Neural cell (in vitro differentiated cells): ENCODE results near the gene VPS35L. TPM values are rescaled to one million over a fixed set of nuclear protein-coding genes. Genes with fewer than 3 reads are reported as not detected.

Experiments
- H2AFZ ChIP-seq: fragments of 200-600, 300-800 bp; sonication (generic), shearing (Covaris generic); 2 replicates; pipeline ENCODE4 v1.6.0; 2014; ENCODE audit warnings: low read depth, mild to moderate bottlenecking, antibody characterized with exemption, low read length, moderate library complexity
- H3F3A ChIP-seq: fragments of 200-600 bp; shearing (Covaris generic); 2 replicates; pipeline ENCODE4 v1.6.1; 2016; ENCODE audit warnings: mild to moderate bottlenecking, moderate library complexity, mixed read lengths, antibody characterized with exemption, low read length; ENCODE audit not compliant: insufficient read depth, poor library complexity, severe bottlenecking
- H3K27ac ChIP-seq: fragments of 200-600, 300-800 bp; sonication (generic), shearing (Covaris generic); 2 replicates; pipeline ENCODE4 v1.5.1; 2014; ENCODE audit warnings: mild to moderate bottlenecking, low read length, moderate library complexity
- H3K27me3 ChIP-seq: fragments of 300-800, 200-600 bp; sonication (generic), shearing (Covaris generic); 2 replicates; pipeline ENCODE4 v1.6.0; 2014; ENCODE audit warnings: mild to moderate bottlenecking, low read depth, low read length, moderate library complexity; ENCODE audit not compliant: insufficient read depth
- H3K36me3 ChIP-seq: fragments of 300-800, 200-600 bp; sonication (generic), shearing (Covaris generic); 2 replicates; pipeline ENCODE4 v1.5.1; 2014; ENCODE audit warnings: mild to moderate bottlenecking, antibody characterized with exemption, low read length, moderate library complexity; ENCODE audit not compliant: insufficient read depth
- H3K4me2 ChIP-seq: fragments of 300-800, 200-600 bp; sonication (generic), shearing (Covaris generic); 2 replicates; pipeline ENCODE4 v1.6.0; 2014; ENCODE audit warnings: mild to moderate bottlenecking, low read length
- H3K4me3 ChIP-seq: fragments of 300-800, 200-600 bp; sonication (generic), shearing (Covaris generic); 2 replicates; pipeline ENCODE4 v1.5.1; 2014; ENCODE audit warnings: mild to moderate bottlenecking, low read length, moderate library complexity
- H3K79me2 ChIP-seq: fragments of 200-600 bp; shearing (Covaris generic); replicated peaks from 2 replicates; pipeline ENCODE4 v1.6.0; 2014; ENCODE audit warnings: mild to moderate bottlenecking, low read length, moderate library complexity; ENCODE audit not compliant: insufficient read depth
- H3K9ac ChIP-seq: fragments of 300-800, 200-600 bp; sonication (generic), shearing (Covaris generic); 2 replicates; pipeline ENCODE4 v1.6.1; 2016; ENCODE audit warnings: mild to moderate bottlenecking, low read length, mixed read lengths
- H3K9me2 ChIP-seq: fragments of 200-600 bp; shearing (Covaris generic); 2 replicates; pipeline ENCODE4 v1.6.1; 2016; ENCODE audit warnings: mild to moderate bottlenecking, low read length, mixed read lengths; ENCODE audit not compliant: insufficient read depth
- H3K9me3 ChIP-seq: fragments of 200-600, 300-800 bp; sonication (generic), shearing (Covaris generic); 2 replicates; pipeline ENCODE4 v1.6.1; 2016; ENCODE audit warnings: mild to moderate bottlenecking, mixed run types, low read length, moderate library complexity, mixed read lengths
- H4K20me1 ChIP-seq: fragments of 200-600 bp; shearing (Covaris generic); 2 replicates; pipeline ENCODE4 v1.6.1; 2016; ENCODE audit warnings: mild to moderate bottlenecking, mixed run types; ENCODE audit not compliant: insufficient read depth
- CTCF ChIP-seq: fragments of 450-650 bp; IDR thresholded peaks from 2 replicates; pipeline ENCODE4 v1.5.1; 2014; ENCODE audit warnings: antibody characterized with exemption, mild to moderate bottlenecking, moderate library complexity; ENCODE audit not compliant: poor library complexity, severe bottlenecking
- EP300 ChIP-seq: fragments of 450-650 bp; conservative IDR thresholded peaks from 2 replicates; pipeline ENCODE4 v1.6.1; 2014; ENCODE audit warnings: antibody characterized with exemption, mild to moderate bottlenecking, moderate library complexity; ENCODE audit not compliant: poor library complexity, severe bottlenecking
- EZH2 ChIP-seq: fragments of 200-600, 300-800 bp; shearing (Covaris generic), sonication (generic); IDR thresholded peaks from 2 replicates; pipeline ENCODE4 v1.6.1; 2014; ENCODE audit warnings: antibody characterized with exemption, low read length, borderline replicate concordance, mild to moderate bottlenecking; ENCODE audit not compliant: insufficient read depth, poor library complexity, severe bottlenecking
- MXI1 ChIP-seq: fragments of 450-650 bp; conservative IDR thresholded peaks from 2 replicates; pipeline ENCODE4 v1.6.1; 2014; ENCODE audit warnings: antibody characterized with exemption, mild to moderate bottlenecking; ENCODE audit not compliant: poor library complexity, severe bottlenecking
- POLR2AphosphoS5 ChIP-seq: IDR thresholded peaks from 2 replicates; pipeline ENCODE4 v1.6.1; 2012
- RAD21 ChIP-seq: fragments of 450-650 bp; conservative IDR thresholded peaks from 2 replicates; pipeline ENCODE4 v1.6.1; 2014; ENCODE audit warnings: antibody characterized with exemption, mild to moderate bottlenecking, moderate library complexity
- SMC3 ChIP-seq: fragments of 450-650 bp; conservative IDR thresholded peaks from 2 replicates; pipeline ENCODE4 v1.6.1; 2014; ENCODE audit warnings: antibody characterized with exemption, mild to moderate bottlenecking, moderate library complexity; ENCODE audit not compliant: poor library complexity
- TAF1 ChIP-seq: IDR thresholded peaks from 2 replicates; pipeline ENCODE4 v1.6.1; 2012; ENCODE audit warnings: low read depth
- polyA plus RNA-seq: library from polyadenylated mRNA; depleted of rRNA; stranded (reverse); fragments of >200 nt; gene quantifications from 2 replicates; pipeline ENCODE4 v1.2.3, GENCODE V29; 2014
- TF ChIP-seq, protein P1 (sequence below): IDR thresholded peaks from 2 replicates; pipeline ENCODE4 v1.6.1; 2012; ENCODE audit warnings: borderline replicate concordance

VPS35L gene
- polyA plus RNA-seq, 1 donor from 2014 or later, result 29.8 TPM

GRCh38 chr16:19636436-19637267 is 81.1 kb downstream of the VPS35L start:
- no peaks in the 10 kb centered on the region for H3K36me3 ChIP-seq
- H3K27ac ChIP-seq, result no peak overlapping the region

GRCh38 chr16:19639986-19640421 is 84.5 kb downstream of the VPS35L start:
- Histone ChIP-seq H3K27me3 (no peaks in the 10 kb centered on the region), H3K4me2 (no peak overlapping the region), H3K9me3 (no peaks in the 10 kb centered on the region), H3K79me2 (no peaks in the 10 kb centered on the region), H3K36me3 (no peaks in the 10 kb centered on the region), H3K9me2 (no peaks in the 10 kb centered on the region), H3F3A (no peaks in the 10 kb centered on the region), H3K4me3 (no peak overlapping the region), H2AFZ (no peak overlapping the region), H4K20me1 (no peaks in the 10 kb centered on the region), H3K27ac (no peak overlapping the region), H3K9ac (no peak overlapping the region)
- TF ChIP-seq, protein P1, sequence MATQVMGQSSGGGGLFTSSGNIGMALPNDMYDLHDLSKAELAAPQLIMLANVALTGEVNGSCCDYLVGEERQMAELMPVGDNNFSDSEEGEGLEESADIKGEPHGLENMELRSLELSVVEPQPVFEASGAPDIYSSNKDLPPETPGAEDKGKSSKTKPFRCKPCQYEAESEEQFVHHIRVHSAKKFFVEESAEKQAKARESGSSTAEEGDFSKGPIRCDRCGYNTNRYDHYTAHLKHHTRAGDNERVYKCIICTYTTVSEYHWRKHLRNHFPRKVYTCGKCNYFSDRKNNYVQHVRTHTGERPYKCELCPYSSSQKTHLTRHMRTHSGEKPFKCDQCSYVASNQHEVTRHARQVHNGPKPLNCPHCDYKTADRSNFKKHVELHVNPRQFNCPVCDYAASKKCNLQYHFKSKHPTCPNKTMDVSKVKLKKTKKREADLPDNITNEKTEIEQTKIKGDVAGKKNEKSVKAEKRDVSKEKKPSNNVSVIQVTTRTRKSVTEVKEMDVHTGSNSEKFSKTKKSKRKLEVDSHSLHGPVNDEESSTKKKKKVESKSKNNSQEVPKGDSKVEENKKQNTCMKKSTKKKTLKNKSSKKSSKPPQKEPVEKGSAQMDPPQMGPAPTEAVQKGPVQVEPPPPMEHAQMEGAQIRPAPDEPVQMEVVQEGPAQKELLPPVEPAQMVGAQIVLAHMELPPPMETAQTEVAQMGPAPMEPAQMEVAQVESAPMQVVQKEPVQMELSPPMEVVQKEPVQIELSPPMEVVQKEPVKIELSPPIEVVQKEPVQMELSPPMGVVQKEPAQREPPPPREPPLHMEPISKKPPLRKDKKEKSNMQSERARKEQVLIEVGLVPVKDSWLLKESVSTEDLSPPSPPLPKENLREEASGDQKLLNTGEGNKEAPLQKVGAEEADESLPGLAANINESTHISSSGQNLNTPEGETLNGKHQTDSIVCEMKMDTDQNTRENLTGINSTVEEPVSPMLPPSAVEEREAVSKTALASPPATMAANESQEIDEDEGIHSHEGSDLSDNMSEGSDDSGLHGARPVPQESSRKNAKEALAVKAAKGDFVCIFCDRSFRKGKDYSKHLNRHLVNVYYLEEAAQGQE, result no peak
- no peak for TF ChIP-seq EP300
- TF ChIP-seq SMC3, result no peak
- no peak for TF ChIP-seq EZH2
- TF ChIP-seq RAD21, result no peak
- TF ChIP-seq POLR2AphosphoS5, result no peak
- no peak for TF ChIP-seq CTCF

More at GRCh38 chr16:19636436-19637267, 81.1 kb downstream of the VPS35L start:
- Histone ChIP-seq H3K79me2 (no peaks in the 10 kb centered on the region), H3K9me3 (no peaks in the 10 kb centered on the region), H2AFZ (no peak overlapping the region), H3K4me2 (no peak overlapping the region), H3K4me3 (no peak overlapping the region), H3K27me3 (no peaks in the 10 kb centered on the region), H3F3A (no peaks in the 10 kb centered on the region), H4K20me1 (no peaks in the 10 kb centered on the region), H3K9ac (no peak overlapping the region), H3K9me2 (no peaks in the 10 kb centered on the region)
- TF ChIP-seq MXI1 (no peak), CTCF (no peak), POLR2AphosphoS5 (no peak), SMC3 (no peak), RAD21 (no peak), TAF1 (no peak), EP300 (no peak), EZH2 (no peak)
- TF ChIP-seq, protein P1, result no peak
